Gastroesophageal sphincter (tissue), 4 donors: ENCODE data around the gene C7orf25. TPM values are rescaled to one million over a fixed set of nuclear protein-coding genes. Genes with fewer than 3 reads are reported as not detected.

Source experiments
- ATAC-seq: fragments of 150-250 bp; one replicate; pipeline ENCODE4 v1.9.1; 2016; ENCODE audit warnings: mild to moderate bottlenecking, moderate library complexity
- H3K27ac ChIP-seq, 4 donors: fragments of 200-600 bp; sonication (generic) in 3 of 4; 1 replicate in 3 of 4; 2 replicates in 1 of 4; pipeline ENCODE4 v1.5.1; 2016 to 2019
- H3K27me3 ChIP-seq: fragments of 200-600 bp; sonication (generic); one replicate; pipeline ENCODE4 v1.5.1; 2019
- H3K36me3 ChIP-seq, 2 donors: fragments of 200-600 bp; sonication (generic); one replicate each; pipeline ENCODE4 v1.5.1; 2019; ENCODE audit warnings: control low read depth in 1 of 2
- H3K4me1 ChIP-seq, 3 donors: fragments of 200-600 bp; sonication (generic); 1 replicate in 2 of 3; 2 replicates in 1 of 3; pipeline ENCODE4 v1.5.1; 2016 to 2019; ENCODE audit warnings: control low read depth in 2 of 3
- H3K4me3 ChIP-seq, 2 donors: fragments of 200-600 bp; sonication (generic); one replicate each; pipeline ENCODE4 v1.5.1; 2019; ENCODE audit warnings: mild to moderate bottlenecking in 1 of 2, moderate library complexity in 1 of 2
- H3K9me3 ChIP-seq, 3 donors: fragments of 200-600 bp; sonication (generic); one replicate each; pipeline ENCODE4 v1.5.1; 2017 to 2019; ENCODE audit warnings: control low read depth in 2 of 3
- CTCF ChIP-seq, 4 experiments: fragments of 200-600 bp in 2 of 4; fragments of 450-650 bp in 2 of 4; sonication (generic) in 1 of 4; IDR thresholded peaks; one replicate each; pipeline ENCODE4 v1.5.1; 2017 to 2019; ENCODE audit warnings: antibody characterized with exemption in 4 of 4, mild to moderate bottlenecking in 2 of 4, moderate library complexity in 2 of 4
- EP300 ChIP-seq: sonication (generic); formaldehyde crosslinking; IDR thresholded peaks from one replicate; pipeline ENCODE4 v1.6.1; 2017; ENCODE audit warnings: antibody characterized with exemption, mild to moderate bottlenecking
- POLR2A ChIP-seq, 2 donors: fragments of 450-650 bp; IDR thresholded peaks; one replicate each; pipeline ENCODE4 v1.6.1; 2017; ENCODE audit warnings: antibody characterized with exemption in 2 of 2, mild to moderate bottlenecking in 2 of 2, moderate library complexity in 1 of 2
- POLR2AphosphoS5 ChIP-seq: sonication (generic); formaldehyde crosslinking; IDR thresholded peaks from one replicate; pipeline ENCODE4 v1.6.1; 2017; ENCODE audit warnings: antibody characterized with exemption
- WGBS, 2 donors: methylation state at CpG; one replicate each; pipeline ENCODE4 v1.1.5; 2018; ENCODE audit warnings: low coverage in 1 of 2; 5-methylcytosine and 5-hydroxymethylcytosine counted together
- total RNA-seq, 4 donors: library from RNA; depleted of rRNA; stranded (reverse); fragments of >200 nt; gene quantifications; one replicate each; pipeline ENCODE4 v1.1.0, GENCODE V29; 2016

Gene C7orf25
- total RNA-seq, 4 donors from 2014 or later = 10.5 to 15.4 (median 12.5) TPM

GRCh38 chr7:42934291-42934690 is 22.4 kb upstream of the C7orf25 start:
- no peak for ATAC-seq
- TF ChIP-seq POLR2AphosphoS5 (no peak), CTCF (IDR thresholded peaks at IDR 0.05) (no peak), POLR2A (IDR thresholded peaks at IDR 0.05) (no peak), EP300 (no peak)
- H3K36me3 ChIP-seq = peaks cover 4 to 46% of the 10 kb centered on the region in 2 donors
- no peak overlapping the region for H3K27ac ChIP-seq
- no peaks in the 10 kb centered on the region for H3K9me3 ChIP-seq
- H3K27me3 ChIP-seq = no peaks in the 10 kb centered on the region
- H3K4me1 ChIP-seq = peaks cover 8 to 46% (median 18%) of the 10 kb centered on the region in 3 donors
- WGBS, 2 donors = 77 to 86% methylated on average over 3 of the region's 3 CpGs
- H3K4me3 ChIP-seq = no peak overlapping the region

GRCh38 chr7:42932811-42933591 is 21.1 kb upstream of the C7orf25 start:
- Histone ChIP-seq H3K4me3 (peak overlapping the region; percentile 80 to 90), H3K27ac (peak overlapping the region; percentile 6 to 88 (median 83)), H3K9me3 (no peaks in the 10 kb centered on the region), H3K4me1 (peaks cover 8 to 58% (median 18%) of the 10 kb centered on the region in 3 donors), H3K27me3 (no peaks in the 10 kb centered on the region), H3K36me3 (peaks cover 0 to 33% of the 10 kb centered on the region in 2 donors)
- WGBS, 2 donors = 0 to 1% methylated on average over 10 to 17 of the region's 17 CpGs
- TF ChIP-seq POLR2A (IDR thresholded peaks at IDR 0.05) (no peak), CTCF (IDR thresholded peaks at IDR 0.05) (no peak), POLR2AphosphoS5 (no peak), EP300 (no peak)
- ATAC-seq = no peak

- H3K4me1 ChIP-seq = peaks cover 8 to 67% (median 18%) of the 10 kb centered on the region in 3 donors
- peak; percentile 11 to 37 for TF ChIP-seq POLR2A (IDR thresholded peaks at IDR 0.05)
- no peak for TF ChIP-seq EP300
- peak; percentile 54 for TF ChIP-seq POLR2AphosphoS5
- no peak for TF ChIP-seq CTCF (IDR thresholded peaks at IDR 0.05)
- peak within 1 kb of the TSS; percentile 80 to 90 for H3K4me3 ChIP-seq
- peak; percentile 100 for ATAC-seq
- H3K27me3 ChIP-seq = no peaks in the 10 kb centered on the region
- H3K36me3 ChIP-seq = peaks cover 0 to 30% of the 10 kb centered on the region in 2 donors
- WGBS, 2 donors = 1 to 3% methylated on average over 8 to 10 of the region's 56 CpGs
- H3K9me3 ChIP-seq = no peaks in the 10 kb centered on the region
- peak within 1 kb of the TSS; percentile 49 to 88 (median 84) for H3K27ac ChIP-seq
Observed at GRCh38 chr7:42931834-42932651, 20.2 kb upstream of the C7orf25 start, which contains the start of the genes MRPL32 and PSMA2. TSS of gene MRPL32 (plus strand) at chr7:42932376. CDS start at chr7:42932387, 11 bp downstream. TSS of gene PSMA2 (minus strand) at chr7:42932174. CDS start at chr7:42932158, 16 bp downstream.

GRCh38 chr7:42931447-42931833 is 19.6 kb upstream of the C7orf25 start:
- H3K36me3 ChIP-seq = peaks cover 0 to 30% of the 10 kb centered on the region in 2 donors
- no peak for ATAC-seq
- H3K4me3 ChIP-seq = peak overlapping the region; percentile 80 to 90
- H3K4me1 ChIP-seq = peaks cover 8 to 67% (median 18%) of the 10 kb centered on the region in 3 donors
- no peaks in the 10 kb centered on the region for H3K27me3 ChIP-seq
- H3K27ac ChIP-seq = peak overlapping the region in 3 of 4 donors; percentile 80 to 88 (median 87)
- WGBS, 2 donors = 0 to 5% methylated on average over 8 to 11 of the region's 12 CpGs
- H3K9me3 ChIP-seq = no peaks in the 10 kb centered on the region
- TF ChIP-seq CTCF (IDR thresholded peaks at IDR 0.05) = no peak
- TF ChIP-seq POLR2AphosphoS5 = no peak
- TF ChIP-seq POLR2A (IDR thresholded peaks at IDR 0.05) = no peak
- TF ChIP-seq EP300 = no peak
